Measurements from ENCODE around the gene SWAP70.
"Not testable (repeated sequence)": the region's sequence is repeated elsewhere in the genome, so short reads cannot be mapped to it uniquely, and the experiment has no call there.

SWAP70 gene

DNA sequence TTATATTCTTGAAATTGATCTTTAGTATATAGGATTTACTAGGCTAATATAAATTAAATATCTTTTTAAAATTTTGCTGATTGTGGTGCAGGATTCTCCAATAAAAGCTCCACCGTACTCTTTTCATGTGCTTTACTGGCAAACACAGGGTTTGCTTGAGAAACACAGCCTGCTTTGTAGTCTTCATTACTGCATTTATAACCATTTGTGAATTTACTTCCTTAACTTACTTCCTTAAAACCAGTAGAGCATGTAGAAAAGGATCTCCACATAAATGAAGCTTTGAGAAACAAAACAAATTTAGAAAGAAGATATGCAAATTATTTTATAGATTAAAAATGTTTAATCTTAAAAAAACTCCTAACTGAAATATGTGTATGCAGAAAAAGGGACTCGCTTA is 28.8 kb downstream of the SWAP70 start:
- no peak for DNase-seq (ENCODE audit: low read depth)

- DNase-seq (ENCODE audit: low read depth), result no peak
Measured at GRCh38 chr11:9693801-9694553, 30.1 kb downstream of the SWAP70 start.

GRCh38 chr11:9695228-9695627 is 31.4 kb downstream of the SWAP70 start:
- not testable (repeated sequence) for DNase-seq (ENCODE audit: low read depth)

DNA sequence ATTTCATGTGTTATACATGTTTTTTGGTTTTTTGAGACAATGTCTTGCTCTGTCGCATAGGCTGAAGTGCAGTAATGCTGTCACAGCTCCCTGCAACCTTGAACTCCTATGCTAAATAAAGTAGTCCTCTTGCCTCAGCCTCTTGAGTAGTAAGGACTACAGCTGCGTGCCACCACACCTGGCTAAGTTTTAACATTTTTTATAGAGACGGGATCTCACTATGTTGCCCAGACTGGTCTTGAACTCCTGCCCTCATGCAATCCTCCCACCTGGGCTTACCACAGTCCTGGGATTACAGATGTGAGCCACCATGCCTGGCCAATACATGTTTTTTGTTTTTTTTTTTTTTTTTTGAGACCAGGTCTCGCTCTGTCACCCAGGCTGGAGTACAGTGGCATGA is 33.9 kb downstream of the SWAP70 start:
- DNase-seq (ENCODE audit: low read depth), result no peak

DNA sequence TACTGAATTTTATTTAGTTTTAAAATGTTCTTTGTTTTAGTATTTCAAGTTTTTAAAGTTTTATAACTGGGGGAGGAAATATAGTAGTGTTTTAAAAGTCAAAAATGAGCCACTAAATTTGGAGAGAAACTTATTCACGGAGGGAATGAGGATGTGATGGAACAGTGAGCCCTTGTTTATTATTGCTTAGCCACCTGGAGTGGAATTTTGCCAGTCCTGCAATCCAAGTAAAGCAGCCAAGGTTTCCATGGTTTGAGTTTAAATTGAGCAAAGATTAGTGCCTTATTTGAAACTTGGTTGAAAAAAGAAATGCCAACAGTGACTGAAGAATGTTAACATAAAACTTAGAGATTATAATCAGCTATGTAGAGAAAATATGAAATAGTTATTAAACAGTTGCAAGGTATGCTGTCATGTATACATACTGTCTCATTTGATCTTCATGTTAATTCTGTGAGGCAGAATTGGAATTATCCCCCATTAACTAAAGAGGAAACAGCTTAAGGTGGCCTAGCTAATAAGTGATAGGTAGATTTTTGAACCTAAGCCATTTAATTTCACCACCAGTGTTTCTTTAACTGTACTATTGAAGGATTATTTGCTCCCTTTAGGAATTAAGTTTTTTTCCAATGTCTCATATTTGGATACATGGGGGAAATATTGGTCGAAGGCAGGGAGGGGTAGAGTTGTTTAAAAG is 36.4 kb downstream of the SWAP70 start:
- no peak for DNase-seq (ENCODE audit: low read depth)

DNA sequence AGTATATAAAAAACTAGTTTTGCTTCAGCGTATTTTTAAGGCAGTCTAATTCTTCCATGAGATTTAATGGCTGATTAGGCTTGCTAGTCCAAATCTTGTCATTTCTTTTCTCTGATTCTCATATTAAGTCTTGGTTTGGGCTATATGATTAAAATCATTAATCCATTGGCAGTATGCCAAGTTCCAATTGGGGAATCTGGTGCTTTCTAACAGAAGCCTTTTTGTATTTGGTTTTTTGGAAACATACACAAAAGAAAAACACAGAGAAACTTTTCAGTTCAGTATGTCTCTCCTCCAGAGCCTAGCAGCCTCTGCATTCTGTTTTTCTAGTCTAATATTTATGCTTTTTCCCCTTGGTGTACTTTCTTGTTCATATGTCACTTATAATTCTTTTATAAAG is 37.9 kb downstream of the SWAP70 start:
- DNase-seq (ENCODE audit: low read depth), result no peak

DNA sequence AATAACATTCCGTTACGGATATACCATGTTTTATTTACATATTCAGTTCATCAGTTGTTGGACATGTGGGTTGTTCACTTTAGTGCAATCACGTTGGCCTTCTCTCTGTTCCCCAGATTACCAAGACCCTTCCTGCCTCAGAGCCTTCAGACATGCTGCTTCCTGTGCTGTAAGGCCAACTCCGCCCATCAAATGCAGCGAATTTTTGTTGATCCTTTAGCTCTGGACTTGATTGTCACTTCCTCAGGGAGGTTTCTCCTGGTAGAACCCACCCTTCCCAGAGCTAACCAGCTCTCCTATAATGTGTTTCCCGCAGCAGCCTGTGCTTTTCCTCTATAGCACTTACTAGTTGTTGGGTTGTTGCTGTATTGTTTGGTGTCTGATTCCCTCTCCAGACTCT is 39.4 kb downstream of the SWAP70 start:
- no peak for DNase-seq (ENCODE audit: low read depth)

- DNase-seq (ENCODE audit: low read depth), result no peak
Measured at GRCh38 chr11:9704037-9704436, 40.2 kb downstream of the SWAP70 start.

DNA sequence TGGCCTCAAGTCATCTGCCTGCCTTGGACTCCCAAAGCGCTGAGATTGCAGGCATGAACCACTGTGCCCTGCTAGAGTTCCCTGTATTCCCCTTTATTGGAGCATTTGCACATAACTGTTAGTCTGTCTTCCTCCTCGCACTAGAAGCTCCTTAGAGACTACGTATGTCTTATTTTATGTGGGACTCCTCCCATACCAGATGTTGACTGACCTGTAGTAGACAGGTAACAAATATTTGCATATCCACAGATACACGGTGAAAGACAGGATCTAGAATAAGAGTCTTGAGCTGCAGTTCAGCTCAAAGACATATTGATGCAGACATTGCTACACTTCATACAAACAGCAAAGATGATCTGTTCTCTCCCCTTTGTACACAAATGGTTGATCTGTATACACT is 40.7 kb downstream of the SWAP70 start:
- no peak for DNase-seq (ENCODE audit: low read depth)

DNA sequence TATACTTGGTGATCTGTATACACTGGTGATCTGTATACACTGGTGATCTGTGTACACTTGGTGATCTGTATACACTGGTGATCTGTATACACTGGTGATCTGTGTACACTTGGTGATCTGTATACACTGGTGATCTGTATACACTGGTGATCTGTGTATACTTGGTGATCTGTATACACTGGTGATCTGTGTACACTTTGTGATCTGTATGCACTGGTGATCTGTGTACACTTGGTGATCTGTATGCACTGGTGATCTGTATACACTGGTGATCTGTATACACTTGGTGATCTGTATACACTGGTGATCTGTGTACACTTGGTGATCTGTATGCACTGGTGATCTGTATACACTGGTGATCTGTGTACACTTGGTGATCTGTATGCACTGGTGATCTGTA is 41.5 kb downstream of the SWAP70 start:
- not testable (repeated sequence) for DNase-seq (ENCODE audit: low read depth)

- no peak for DNase-seq (ENCODE audit: low read depth)
Measured at GRCh38 chr11:9708544-9708943, 44.7 kb downstream of the SWAP70 start.

GRCh38 chr11:9710223-9710622 is 46.3 kb downstream of the SWAP70 start:
- no peak for DNase-seq (ENCODE audit: low read depth)

DNA sequence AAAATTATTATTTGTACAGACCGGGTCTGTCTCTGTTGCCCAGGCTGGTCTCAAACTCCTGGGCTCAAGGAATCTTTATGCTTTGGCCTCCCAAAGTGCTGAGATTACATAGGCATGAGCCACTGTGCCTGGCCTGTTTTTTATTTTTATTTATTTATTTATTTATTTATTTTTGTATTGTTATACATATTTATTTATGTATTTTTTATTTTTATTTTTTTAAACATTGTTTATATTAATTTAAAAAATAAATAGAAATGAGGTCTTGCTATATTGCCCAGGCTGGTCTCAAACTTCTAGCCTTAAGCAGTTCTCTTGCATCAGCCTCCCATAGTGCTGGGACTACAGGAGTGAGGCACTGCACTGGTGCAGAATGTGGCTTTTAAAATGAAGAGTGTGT is 47.0 kb downstream of the SWAP70 start:
- DNase-seq (ENCODE audit: low read depth), result no peak

DNA sequence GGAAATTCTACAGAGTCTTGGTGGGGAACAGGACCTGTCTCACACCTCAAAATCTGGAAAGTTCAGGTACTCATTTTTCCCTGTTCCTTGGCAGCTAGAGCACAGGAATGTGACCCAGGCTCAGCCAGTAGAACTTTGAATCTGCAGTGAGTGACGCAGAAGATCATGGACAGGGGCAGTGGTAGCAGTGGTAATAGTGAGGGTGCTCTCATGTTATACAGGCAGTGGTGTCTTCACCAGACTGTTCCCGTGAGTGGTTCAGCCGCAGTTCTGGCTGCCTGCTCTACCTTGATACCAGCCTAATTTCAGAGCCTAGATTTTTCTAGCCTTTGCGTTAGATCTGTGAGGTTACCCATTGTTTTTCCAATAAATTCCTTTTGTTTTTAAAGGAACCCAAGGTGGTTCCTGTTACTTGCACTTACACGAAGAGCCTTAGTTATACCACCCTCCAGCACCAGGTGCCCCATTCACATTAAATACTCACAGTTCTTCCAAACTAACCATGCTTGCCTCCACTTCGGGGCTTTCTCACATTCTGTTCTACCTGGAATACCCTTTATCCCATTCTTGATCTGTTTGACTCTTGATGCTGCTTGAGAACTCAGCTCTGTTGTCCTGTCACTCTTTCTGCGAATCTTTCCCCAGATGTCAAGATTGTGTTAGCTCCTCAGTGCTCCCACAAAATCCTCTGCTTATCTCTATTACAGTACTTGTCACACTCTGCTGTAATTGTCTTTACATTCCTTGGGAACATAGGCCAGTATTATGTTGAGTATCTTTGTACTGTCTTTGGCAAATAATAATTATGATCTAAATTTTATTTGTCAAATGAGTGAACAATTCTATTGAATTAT is 47.8 kb downstream of the SWAP70 start:
- no peak for DNase-seq (ENCODE audit: low read depth)

GRCh38 chr11:9714272-9714940 is 50.5 kb downstream of the SWAP70 start:
- DNase-seq (ENCODE audit: low read depth), result no peak

- no peak for DNase-seq (ENCODE audit: low read depth)
Measured at GRCh38 chr11:9716275-9717039, 52.6 kb downstream of the SWAP70 start.

DNA sequence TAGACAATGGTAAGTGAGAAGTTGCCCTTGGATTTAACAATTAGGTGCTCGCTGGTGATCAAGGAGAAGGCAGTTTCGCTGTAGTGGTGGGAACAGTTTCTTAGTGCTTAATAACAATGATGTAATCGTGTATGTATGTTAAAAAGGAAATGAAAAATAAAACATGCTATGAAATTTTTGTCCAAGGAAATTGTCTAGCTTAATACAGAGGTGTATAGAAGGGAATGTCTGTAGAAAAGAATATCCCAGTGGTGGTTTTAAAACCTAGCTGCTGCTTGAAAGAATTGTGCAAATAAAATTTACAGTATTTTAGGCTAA is 53.1 kb downstream of the SWAP70 start:
- DNase-seq (ENCODE audit: low read depth), result no peak

DNA sequence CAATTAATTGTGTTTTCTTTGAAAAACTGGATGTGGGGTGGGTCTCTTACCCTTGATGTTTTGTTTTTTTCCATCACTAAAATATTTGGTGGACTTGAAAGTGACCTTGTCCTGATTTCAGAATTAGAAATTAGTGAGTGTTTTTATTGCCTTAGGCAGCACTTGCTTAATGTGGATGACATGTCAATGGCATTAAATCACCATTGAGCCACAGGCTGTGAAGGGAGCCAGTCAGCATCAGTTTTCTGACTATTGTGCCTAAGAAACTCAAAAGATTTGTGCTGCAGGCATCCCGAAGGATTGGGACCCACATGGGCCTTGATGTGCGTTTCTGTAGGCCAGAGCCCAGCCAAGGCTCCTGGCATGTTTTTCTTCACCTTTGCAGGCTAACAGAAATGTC is 53.8 kb downstream of the SWAP70 start:
- DNase-seq (ENCODE audit: low read depth), result no peak

DNA sequence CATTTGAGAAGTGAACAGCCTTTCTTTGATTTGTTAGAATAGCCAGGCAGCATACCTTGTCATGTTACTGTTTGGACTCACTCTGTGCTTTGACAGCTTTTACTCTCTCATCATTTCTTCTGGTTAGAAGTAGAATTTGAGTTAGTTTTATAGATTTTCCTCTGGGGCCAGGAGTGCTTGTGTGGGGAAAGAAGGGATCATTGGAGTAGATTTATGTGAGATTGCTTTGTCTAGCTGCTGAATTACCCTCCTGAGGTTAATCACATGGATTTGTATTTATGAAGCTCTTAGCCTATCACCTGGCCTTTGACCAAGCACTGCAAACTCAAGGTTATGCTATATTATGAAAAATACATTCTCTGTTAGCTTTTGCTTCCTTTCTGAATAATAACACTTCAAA is 54.3 kb downstream of the SWAP70 start:
- no peak for DNase-seq (ENCODE audit: low read depth)

DNA sequence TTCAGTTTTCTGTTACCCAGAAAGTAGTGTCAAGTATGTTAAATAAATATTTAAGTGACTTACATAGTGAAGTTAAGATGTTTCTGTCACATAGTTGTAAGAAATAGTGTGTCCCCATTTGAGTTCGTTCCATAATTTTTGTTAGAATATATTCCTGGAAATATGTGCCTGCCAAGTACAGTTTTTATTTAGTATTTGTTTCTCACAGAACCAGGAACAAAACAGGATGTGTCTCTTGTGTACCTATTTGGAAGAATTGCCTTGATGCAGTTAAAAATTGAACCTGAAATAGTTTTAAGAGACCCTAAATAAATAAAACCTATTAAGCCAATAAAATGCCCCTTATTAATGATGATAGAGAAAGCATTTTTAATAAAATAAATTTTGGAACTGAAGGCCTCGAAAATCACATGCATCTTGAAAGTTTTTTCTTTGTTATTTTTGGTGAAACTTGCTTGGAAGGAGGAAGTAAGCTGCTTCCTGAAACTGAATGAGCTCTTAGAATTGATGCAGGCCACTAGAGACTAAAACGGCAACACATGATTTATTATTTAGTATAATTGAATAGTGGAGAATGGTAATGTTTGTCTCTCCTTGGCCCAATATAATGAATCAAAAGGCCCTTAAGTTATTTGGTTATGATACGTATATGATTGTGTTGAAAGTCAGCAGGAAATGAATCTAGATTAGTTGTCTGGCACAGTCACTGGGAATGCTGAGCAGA is 55.9 kb downstream of the SWAP70 start:
- no peak for DNase-seq (ENCODE audit: low read depth)

GRCh38 chr11:9720290-9720630 is 56.4 kb downstream of the SWAP70 start:
- no peak for DNase-seq (ENCODE audit: low read depth)
